ENCODE measurements around the gene EXOC1.
"Not testable (repeated sequence)": the region's sequence is repeated elsewhere in the genome, so short reads cannot be mapped to it uniquely, and the experiment has no call there.

Gene EXOC1

GRCh38 chr4:55853484-55854046, at the start of gene EXOC1:
TSS of gene EXOC1 (plus strand) at chr4:55853648. CDS start at chr4:55858324, 4,676 bp downstream.
- DNase-seq = peak; percentile 96

DNA sequence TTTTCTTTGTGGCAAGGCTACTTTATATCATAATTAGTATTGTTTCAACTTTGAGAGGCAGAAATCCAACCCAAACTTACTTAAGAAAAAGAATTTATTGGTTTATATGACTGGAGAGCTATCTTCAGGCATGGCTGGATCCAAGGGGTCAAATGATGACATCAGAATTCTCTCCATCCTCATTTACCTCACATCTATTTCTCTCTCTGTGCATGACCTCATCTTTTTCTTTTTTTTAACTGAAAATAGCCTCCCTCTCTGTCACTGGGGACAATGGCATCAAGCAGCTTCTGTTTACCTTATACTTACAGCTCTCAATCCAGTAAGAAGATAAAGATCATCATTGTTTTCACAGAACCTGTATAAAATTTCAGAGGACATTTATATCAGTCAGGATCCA, 45.9 kb upstream of the EXOC1 start:
- no peak for DNase-seq

- DNase-seq = no peak
These were observed 45.3 kb upstream of the EXOC1 start for GRCh38 chr4:55808186-55808585.

- no peak for DNase-seq
These were observed 44.8 kb upstream of the EXOC1 start for GRCh38 chr4:55808632-55809031.

- DNase-seq = no peak
These were observed 35.8 kb upstream of the EXOC1 start for GRCh38 chr4:55817691-55818090.

DNA sequence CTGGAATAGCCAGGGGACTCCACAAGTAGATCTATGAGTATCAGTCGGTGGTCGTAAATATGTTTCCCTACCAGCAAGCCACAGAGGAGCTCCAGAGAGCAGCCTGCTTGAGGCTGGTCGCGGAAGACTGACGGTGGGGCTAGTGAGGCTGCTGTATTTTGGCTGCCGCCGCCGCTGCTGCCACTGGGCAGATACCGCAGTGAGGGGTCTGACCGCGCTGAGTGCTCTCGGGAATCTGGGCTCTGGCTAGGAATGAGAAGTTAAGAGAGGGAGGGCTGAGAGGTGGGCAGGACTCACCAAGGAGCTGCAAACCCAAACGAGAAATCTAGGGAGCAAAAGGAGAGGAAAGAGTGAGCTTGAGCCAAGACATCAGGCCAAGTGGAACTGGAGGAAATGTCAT, 33.8 kb upstream of the EXOC1 start, which contains the start of gene EXOC1L:
Gene EXOC1L (plus strand): TSS at position 157 of the 400 bp plus-strand sequence. CDS start 237 bp downstream, at position 394.
- DNase-seq = peak; percentile 18

DNA sequence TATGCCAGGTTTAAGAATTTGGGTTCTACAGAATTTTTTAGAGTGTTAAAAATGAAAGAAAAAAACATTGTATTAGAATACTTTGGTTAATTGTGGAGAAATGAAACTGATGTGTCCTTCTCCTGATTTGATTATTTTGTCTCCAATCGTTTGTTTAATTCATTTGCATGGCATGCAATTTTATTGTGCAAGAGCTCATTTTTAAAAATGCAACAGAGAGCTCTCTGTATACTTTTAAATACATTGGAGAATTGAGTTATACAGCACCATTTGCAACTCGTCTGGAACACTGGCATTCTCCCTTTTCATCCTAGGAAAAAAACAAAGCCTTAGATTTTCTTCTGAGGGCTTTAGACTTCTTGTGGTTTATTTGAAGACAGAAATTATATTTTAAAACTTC, 33.2 kb upstream of the EXOC1 start:
- DNase-seq = no peak

DNA sequence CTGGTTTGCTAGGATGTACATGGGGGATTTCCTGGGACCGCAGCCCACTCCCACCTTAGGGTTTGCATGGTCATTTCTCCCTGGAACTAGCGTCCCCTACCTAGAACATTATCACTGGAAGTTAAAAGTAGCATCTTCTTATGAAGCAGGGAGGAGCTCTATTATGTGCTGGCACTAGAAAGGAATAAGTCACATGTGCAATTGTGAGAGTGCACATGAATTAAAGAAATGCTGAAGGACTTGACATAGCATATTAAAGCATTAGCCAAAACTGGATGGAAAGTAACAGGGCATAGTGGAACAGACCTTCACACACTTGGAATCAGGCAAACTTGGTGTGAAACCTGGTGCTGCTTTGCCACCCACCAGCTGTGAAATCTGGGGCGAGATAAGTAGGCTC, 31.1 kb upstream of the EXOC1 start:
- DNase-seq = no peak

GRCh38 chr4:55824865-55825264, 28.6 kb upstream of the EXOC1 start:
- DNase-seq = no peak

DNA sequence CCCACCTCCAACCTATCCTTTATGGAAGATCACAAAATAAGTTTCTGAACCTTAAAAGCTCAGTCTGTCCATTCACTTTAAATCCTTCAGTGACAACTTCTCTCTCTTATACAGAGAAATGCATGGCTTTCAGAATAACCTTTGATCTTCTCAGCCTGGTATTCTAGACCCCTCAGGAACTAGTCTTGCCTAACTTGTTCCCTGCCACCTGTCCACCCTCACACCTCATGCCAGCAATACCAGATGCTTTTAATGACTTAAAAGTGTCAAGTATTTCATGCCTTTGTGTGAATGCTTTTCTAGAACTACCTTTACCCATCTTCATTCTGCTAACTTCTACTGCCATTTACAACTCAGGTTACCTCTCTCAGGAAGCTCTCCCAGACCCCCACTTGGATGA, 26.5 kb upstream of the EXOC1 start:
- DNase-seq = no peak

DNA sequence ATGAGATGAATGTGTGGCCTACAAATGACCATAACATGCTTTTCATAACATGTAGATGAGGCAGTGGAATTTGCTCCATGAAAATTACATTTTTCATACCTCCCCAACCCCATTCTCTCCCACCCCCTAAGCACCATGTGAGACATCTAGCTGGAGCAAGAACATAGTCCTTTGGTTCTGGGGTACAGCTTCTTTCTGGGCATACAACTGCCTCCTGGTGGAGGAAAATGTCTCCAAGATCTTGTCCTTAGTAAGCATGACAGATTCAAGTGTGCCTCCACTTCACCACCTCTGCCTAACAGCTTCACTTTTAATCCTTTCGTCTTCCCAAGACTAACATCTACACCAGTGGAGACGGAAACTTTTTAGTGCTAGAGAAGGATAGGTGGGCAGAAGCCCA, 25.9 kb upstream of the EXOC1 start:
- DNase-seq = no peak

- no peak for DNase-seq
These were observed 23.4 kb upstream of the EXOC1 start for GRCh38 chr4:55830048-55830447.

DNA sequence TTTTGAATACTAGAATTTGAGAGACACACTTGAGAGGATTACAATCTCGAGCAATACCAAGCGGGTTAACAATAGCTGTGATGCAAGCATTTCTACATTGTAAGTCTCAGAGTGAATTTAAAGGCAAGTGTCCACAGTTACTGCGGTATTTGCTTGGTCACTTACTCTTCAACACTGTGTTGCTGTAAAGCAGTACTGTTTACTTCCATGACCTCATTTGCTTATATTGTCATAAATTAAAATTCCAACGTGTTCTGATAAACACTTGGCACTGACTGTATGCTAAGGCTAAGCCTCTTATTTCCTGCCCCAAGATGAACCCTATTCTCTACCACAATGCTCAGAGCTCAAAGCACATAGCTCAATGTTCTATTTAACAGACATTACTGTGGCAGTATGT, 22.7 kb upstream of the EXOC1 start:
- DNase-seq = no peak

- peak; percentile 9 for DNase-seq
These were observed 19.2 kb upstream of the EXOC1 start for GRCh38 chr4:55834086-55834795.

DNA sequence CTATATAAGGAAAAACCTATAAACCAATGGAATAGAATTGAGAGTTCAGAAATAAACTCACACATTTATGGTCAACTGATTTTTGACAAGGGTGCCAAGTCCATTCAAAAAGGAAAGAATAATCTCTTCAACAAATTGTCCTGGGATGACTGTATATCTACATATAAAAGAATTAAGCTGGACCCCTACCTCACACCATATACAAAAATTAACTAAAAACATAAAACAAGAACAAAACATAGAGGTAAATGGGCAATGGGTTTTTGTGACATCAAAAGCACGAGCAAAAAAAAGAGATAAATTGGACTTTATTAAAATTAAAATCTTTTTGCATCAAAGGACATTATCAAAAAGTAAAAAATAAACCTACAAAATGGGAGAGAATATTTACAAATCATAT, 15.5 kb upstream of the EXOC1 start:
- no peak for DNase-seq

- DNase-seq = peak; percentile 9
These were observed 15.1 kb upstream of the EXOC1 start for GRCh38 chr4:55838356-55838755.

DNA sequence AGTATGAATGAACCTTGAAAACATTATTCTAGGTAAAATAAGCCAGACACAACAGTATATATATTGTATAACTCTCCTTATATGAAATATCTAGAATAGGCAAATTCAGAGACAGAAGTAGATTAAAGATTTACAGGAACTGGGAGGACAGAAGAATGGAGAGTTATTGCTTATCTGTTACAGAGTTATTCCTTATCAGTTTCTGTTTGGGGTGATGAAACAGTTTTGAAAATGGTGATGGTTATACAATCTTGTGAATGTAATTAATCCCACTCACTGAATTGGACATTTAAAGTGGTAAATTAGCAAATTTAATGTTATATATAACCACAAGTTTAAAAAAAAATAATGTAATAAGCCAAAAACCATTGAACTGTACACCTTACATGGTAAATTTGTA, 14.5 kb upstream of the EXOC1 start:
- no peak for DNase-seq

- no peak for DNase-seq
These were observed 12.5 kb upstream of the EXOC1 start for GRCh38 chr4:55840956-55841355.

DNA sequence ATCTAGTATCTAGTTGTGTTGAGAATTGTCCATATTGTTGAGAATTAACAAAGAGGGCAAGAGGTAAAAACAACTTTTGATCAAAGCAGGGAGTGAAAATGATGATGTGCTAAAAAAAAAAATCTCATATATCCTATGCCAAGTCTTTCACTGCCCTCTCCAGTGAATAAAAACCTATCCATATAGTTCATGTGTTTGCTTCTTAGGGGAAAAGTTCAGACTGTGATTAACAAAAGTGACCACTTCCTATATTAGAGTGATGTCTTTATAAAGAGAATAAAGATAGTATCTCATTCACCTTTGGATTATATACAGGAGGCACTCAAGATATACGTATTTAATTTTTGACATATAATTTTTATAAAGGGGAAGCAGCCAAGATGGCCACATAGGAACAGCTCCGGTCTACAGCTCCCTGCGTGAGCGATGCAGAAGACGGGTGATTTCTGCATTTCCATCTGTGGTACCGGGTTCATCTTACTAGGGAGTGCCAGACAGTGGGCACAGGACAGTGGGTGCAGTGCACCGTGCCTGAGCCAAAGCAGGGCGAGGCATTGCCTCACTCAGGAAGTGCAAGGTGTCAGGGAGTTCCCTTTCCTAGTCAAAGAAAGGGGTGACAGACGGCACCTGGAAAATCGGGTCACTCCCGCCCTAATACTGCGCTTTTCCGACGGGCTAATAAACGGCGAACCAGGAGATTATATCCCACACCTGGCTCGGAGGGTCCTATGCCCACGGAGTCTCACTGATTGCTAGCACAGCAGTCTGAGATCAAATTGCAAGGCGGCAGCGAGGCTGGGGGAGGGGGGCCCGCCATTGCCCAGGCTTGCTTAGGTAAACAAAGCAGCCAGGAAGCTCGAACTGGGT, 11.8 kb upstream of the EXOC1 start:
- DNase-seq = not testable (repeated sequence)

- DNase-seq = not testable (repeated sequence)
These were observed 11.1 kb upstream of the EXOC1 start for GRCh38 chr4:55842312-55842711.

DNA sequence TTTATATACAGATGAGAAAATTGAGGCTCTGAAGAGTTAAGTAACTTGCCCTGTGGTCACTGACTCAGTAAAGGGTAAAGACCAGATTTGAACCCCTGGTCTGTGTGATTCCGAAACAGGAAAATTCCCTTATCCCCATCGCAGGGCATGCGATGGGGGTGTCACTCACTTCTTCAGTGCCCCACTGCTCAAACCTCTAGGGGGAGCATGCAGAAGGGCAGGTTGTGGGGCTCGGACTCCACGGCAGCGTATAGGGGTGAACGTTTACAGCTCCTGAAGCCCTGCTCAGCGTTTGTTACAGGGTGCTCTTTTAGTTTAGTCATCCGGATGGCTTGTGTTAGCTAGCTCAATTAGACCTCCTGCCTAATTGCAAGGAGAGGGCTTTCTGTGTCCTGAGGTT, 3.7 kb upstream of the EXOC1 start:
- DNase-seq = no peak

- DNase-seq = no peak
These were observed 1.6 kb upstream of the EXOC1 start for GRCh38 chr4:55851885-55852284.

DNA sequence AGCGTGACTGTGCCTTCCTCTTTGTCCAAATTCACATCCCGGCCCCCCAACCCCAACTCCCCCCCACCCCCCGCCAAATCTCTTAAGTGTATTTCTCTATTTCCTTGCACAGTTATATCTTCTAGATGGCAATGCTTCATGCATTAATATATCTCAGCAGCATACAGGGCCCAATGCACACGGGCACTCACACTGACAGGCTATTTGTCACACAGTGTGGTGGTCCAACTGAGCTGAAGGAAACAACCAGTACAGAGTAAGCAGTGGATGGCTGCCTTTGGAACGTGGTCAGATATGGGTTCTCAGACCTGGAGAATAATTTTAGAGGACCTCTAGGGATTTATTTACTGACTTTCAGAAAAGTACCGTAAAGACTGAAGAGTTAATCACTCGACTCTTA, 681 bp downstream of the EXOC1 start:
- no peak for DNase-seq

- no peak for DNase-seq
These were observed 4.1 kb downstream of the EXOC1 start for GRCh38 chr4:55857586-55857985.
